HEK293T (cell line): Measurements from ENCODE around the gene PLET1.

ENCODE experiments used
- CTCF ChIA-PET: fragments of 350-600 bp; formaldehyde crosslinking; extraction: SDS; loops from one replicate; lab custom pipeline; 2021; ENCODE audit warnings: antibody characterized with exemption, inconsistent platforms; lab: Yijun Ruan, JAX
- POLR2A ChIA-PET: fragments of 350-600 bp; formaldehyde crosslinking; extraction: SDS; loops from one replicate; lab custom pipeline; 2020; ENCODE audit warnings: antibody characterized with exemption, inconsistent platforms; lab: Yijun Ruan, JAX
- DNase-seq: peaks from one replicate; pipeline ENCODE4 v3.0.0; 2012; ENCODE audit warnings: mixed read lengths; ENCODE audit errors: extremely low spot score
- ARNT ChIP-seq: fragments of 450-650 bp; IDR thresholded peaks from 2 replicates; pipeline ENCODE4 v1.6.1; 2017; ENCODE audit warnings: mild to moderate bottlenecking
- BHLHE40 ChIP-seq: fragments of 450-650 bp; IDR thresholded peaks from 2 replicates; pipeline ENCODE4 v1.6.1; 2016; ENCODE audit warnings: mild to moderate bottlenecking, moderate library complexity, borderline replicate concordance
- CTBP1 ChIP-seq: fragments of 450-650 bp; IDR thresholded peaks from 2 replicates; pipeline ENCODE4 v1.6.1; 2016; ENCODE audit warnings: borderline replicate concordance
- ELF4 ChIP-seq: fragments of 450-650 bp; IDR thresholded peaks from 2 replicates; pipeline ENCODE4 v1.6.1; 2017; ENCODE audit warnings: antibody characterized with exemption
- FOXA1 ChIP-seq: fragments of 450-650 bp; IDR thresholded peaks from 2 replicates; pipeline ENCODE4 v1.6.1; 2016; ENCODE audit warnings: mild to moderate bottlenecking
- FOXK2 ChIP-seq: fragments of 450-650 bp; IDR thresholded peaks from 2 replicates; pipeline ENCODE4 v1.6.1; 2016; ENCODE audit warnings: mild to moderate bottlenecking
- FOXM1 ChIP-seq: fragments of 450-650 bp; IDR thresholded peaks from 2 replicates; pipeline ENCODE4 v1.6.1; 2017; ENCODE audit warnings: mild to moderate bottlenecking, borderline replicate concordance
- HDGF ChIP-seq: fragments of 450-650 bp; IDR thresholded peaks from 2 replicates; pipeline ENCODE4 v1.6.1; 2017; ENCODE audit warnings: antibody characterized with exemption, borderline replicate concordance
- L3MBTL2 ChIP-seq: fragments of 450-650 bp; conservative IDR thresholded peaks from 2 replicates; pipeline ENCODE4 v1.6.1; 2016; ENCODE audit warnings: mild to moderate bottlenecking
- LEF1 ChIP-seq: fragments of 450-650 bp; IDR thresholded peaks from 2 replicates; pipeline ENCODE4 v1.6.1; 2017; ENCODE audit warnings: mild to moderate bottlenecking, borderline replicate concordance
- NFRKB ChIP-seq: fragments of 450-650 bp; IDR thresholded peaks from 2 replicates; pipeline ENCODE4 v1.6.1; 2016; ENCODE audit warnings: mild to moderate bottlenecking, moderate library complexity
- SP1 ChIP-seq: fragments of 450-650 bp; IDR thresholded peaks from 2 replicates; pipeline ENCODE4 v1.6.1; 2017
- SUZ12 ChIP-seq: fragments of 450-650 bp; IDR thresholded peaks from 2 replicates; pipeline ENCODE4 v1.6.1; 2016; ENCODE audit warnings: mild to moderate bottlenecking
- TARDBP ChIP-seq: fragments of 450-650 bp; IDR thresholded peaks from 2 replicates; pipeline ENCODE4 v1.6.1; 2016
- ZNF384 ChIP-seq: fragments of 450-650 bp; IDR thresholded peaks from 2 replicates; pipeline ENCODE4 v1.6.1; 2016
- TF ChIP-seq, protein P1 (sequence below): fragments of 450-650 bp; IDR thresholded peaks from 2 replicates; pipeline ENCODE4 v1.6.1; 2016

PLET1 gene

DNA sequence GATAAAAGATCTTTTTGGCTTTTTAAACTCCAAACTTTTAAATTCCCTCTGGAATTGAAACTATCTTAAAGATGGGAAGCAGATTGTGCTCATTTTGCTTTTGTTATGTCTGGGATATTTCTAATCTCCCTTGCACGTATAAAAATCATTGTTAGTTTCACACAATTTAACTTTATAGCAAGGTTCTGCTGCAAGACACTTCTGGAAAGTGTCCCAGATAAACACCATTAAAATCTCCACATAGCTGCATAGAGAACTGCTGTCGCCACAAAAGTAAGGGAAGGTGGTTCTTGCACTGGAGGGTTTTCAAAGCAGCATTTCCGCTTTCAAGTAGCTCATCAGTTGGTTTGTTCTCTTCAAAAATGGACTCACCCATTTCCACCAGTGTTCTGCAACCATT is 22.6 kb downstream of the PLET1 start:
- POLR2A ChIA-PET: no interaction called here
- CTCF ChIA-PET: interaction anchor here (0.6 kb wide), 1 partner anchor 1065 kb away, joined by 4 read pairs; no protein-coding TSS in a partner anchor
- TF ChIP-seq LEF1 (no peak), SP1 (no peak), FOXK2 (no peak), FOXA1 (no peak), ZNF384 (no peak), SUZ12 (no peak), BHLHE40 (no peak), L3MBTL2 (no peak), TARDBP (no peak), CTBP1 (no peak)
- TF ChIP-seq, protein P1, sequence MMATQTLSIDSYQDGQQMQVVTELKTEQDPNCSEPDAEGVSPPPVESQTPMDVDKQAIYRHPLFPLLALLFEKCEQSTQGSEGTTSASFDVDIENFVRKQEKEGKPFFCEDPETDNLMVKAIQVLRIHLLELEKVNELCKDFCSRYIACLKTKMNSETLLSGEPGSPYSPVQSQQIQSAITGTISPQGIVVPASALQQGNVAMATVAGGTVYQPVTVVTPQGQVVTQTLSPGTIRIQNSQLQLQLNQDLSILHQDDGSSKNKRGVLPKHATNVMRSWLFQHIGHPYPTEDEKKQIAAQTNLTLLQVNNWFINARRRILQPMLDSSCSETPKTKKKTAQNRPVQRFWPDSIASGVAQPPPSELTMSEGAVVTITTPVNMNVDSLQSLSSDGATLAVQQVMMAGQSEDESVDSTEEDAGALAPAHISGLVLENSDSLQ: no peak
- no peak for DNase-seq

DNA sequence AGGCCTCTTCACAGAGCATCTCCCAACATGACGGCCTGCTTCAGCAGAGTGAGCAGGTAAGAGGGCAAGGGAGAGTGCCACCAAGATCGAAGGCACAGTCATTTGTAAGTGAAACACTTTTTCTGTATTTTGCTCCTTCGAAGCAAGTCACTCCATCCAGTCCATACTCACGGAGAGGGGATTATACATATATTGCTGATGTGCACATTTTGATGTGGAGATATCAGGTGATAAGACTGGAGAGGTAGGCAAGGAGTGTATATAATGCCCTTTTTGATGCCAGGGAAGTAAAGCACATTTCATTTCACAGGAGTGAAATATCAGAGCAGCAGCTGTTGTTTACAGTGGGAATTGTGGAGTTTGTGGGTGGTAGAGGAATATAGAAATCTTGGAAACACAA is 23.2 kb downstream of the PLET1 start:
- CTCF ChIA-PET: no interaction called here
- TF ChIP-seq FOXM1: no peak
- no peak for TF ChIP-seq ARNT
- TF ChIP-seq L3MBTL2: no peak
- TF ChIP-seq FOXK2: no peak
- no peak for TF ChIP-seq CTBP1
- TF ChIP-seq TARDBP: no peak
- TF ChIP-seq HDGF: no peak
- no peak for TF ChIP-seq SUZ12
- no peak for TF ChIP-seq FOXA1
- no peak for TF ChIP-seq ELF4
- TF ChIP-seq, protein P1: no peak
- no peak for TF ChIP-seq LEF1
- no peak for TF ChIP-seq SP1
- DNase-seq: no peak
- POLR2A ChIA-PET: no interaction called here

DNA sequence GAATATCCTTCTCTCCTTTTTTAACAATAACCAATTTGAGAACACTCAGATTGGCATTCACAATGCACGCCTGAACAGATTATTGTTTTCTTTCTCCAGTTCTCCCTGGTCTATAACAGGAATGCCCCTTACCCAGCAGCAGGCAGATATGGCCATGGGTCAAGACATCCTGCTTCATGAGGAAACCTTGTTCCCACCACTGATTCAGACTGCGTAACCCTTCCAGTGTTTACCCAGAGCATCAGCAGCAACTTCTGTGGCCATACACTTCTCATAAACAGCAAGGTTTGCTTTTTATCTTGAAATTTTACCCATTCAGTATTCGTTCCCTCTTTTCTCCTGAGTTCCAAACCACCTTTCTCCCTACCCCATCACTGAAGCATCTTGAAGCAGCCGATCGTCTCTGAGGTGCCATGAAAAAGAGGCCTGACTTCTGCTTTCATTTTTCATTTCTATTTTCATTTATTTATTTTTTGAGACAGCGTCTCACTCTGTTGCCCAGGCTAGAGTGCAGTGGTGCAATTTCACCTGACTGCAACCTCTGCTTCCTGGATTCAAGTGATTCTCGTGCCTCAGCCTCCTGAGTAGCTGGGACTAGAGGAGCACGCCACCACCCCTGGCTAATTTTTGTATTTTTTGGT is 24.8 kb downstream of the PLET1 start:
- ChIA-PET POLR2A (no interaction called here), CTCF (no interaction called here)
- TF ChIP-seq HDGF (no peak), CTBP1 (no peak), ZNF384 (no peak), ELF4 (no peak), FOXM1 (no peak), FOXA1 (no peak), L3MBTL2 (no peak), NFRKB (no peak), LEF1 (no peak)
- TF ChIP-seq, protein P1: no peak
- no peak for DNase-seq

DNA sequence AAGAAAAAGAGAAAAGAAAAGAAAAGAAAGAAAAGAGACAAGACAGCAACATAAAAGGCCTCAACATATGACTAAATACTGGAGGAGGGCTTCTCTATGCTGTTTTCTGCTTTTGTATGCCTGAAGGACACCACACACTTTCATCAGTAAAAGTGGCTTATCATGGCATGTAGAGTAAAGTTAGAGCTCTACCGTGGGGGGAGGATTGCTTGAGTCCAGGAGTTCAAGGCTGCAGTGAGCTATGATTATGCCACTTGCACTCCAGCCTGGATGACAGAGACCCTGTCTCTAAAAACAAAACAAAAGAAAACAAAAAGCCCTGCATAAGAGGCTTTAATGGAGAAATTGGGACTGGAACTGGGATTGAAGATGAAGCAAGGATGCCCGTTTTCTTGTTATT is 28.7 kb downstream of the PLET1 start:
- ChIA-PET POLR2A (no interaction called here), CTCF (no interaction called here)
- no peak for DNase-seq
- TF ChIP-seq, protein P1: no peak
- TF ChIP-seq L3MBTL2 (no peak), FOXK2 (no peak), SP1 (no peak), FOXM1 (no peak)

DNA sequence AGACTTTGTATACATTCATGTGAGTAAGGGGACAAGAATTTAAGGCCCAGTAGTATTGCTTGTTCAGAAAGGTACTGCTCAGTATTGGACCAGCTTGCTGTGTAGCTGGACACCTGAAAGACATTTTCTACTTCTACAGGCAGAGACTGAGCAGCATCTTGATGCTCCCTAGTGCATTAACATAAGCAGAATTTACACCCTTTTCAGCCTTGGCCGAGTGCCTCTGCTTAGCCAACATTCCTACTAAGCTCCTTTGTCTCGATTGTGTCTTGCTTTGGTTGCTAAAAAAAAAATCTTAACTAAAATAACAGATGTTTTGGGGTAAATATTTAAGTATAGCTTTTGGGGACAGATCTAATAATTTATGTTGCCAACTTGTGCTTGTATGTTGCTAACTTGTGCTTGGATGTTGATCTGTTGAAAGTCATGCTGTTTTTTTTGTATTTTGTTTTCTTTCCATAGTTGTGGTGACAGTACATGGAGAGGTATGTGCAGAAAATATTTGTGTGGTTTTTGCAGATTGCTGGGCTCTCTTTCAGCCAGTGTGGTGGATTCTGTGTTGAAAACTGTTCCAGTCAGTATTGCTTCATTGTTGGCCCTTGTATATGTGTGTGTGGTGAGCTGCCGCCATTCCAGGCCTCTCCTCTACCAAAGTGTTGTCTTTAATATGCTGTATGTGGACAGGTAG is 30.8 kb downstream of the PLET1 start:
- ChIA-PET CTCF (no interaction called here), POLR2A (no interaction called here)
- TF ChIP-seq BHLHE40: no peak
- no peak for TF ChIP-seq FOXA1
- no peak for TF ChIP-seq ARNT
- TF ChIP-seq, protein P1: no peak
- no peak for DNase-seq
